Breast epithelium (tissue), 4 donors: ENCODE data around the gene XPO6. TPM values are rescaled to one million over a fixed set of nuclear protein-coding genes. Genes with fewer than 3 reads are reported as not detected.
"Not testable (repeated sequence)": the region's sequence is repeated elsewhere in the genome, so short reads cannot be mapped to it uniquely, and the experiment has no call there.

Experiments
- DNase-seq, 2 donors: peaks; one replicate each; pipeline ENCODE4 v3.0.0-alpha.2; 2019; ENCODE audit warnings: low spot score in 2 of 2
- H3K27ac ChIP-seq, 2 donors: fragments of 200-600 bp; sonication (generic) in 1 of 2; one replicate each; pipeline ENCODE4 v1.5.1; 2016 to 2019; ENCODE audit warnings: mild to moderate bottlenecking in 1 of 2
- H3K27me3 ChIP-seq, 2 donors: fragments of 200-600 bp; sonication (generic) in 1 of 2; one replicate each; pipeline versions ENCODE4 v1.5.1 to v1.6.0; 2017 to 2019; ENCODE audit warnings: control low read depth in 1 of 2, mild to moderate bottlenecking in 1 of 2
- H3K36me3 ChIP-seq: fragments of 200-600 bp; one replicate; pipeline ENCODE4 v1.5.1; 2019
- H3K4me1 ChIP-seq, 2 donors: fragments of 200-600 bp; sonication (generic); one replicate each; pipeline ENCODE4 v1.5.1; 2016 to 2019; ENCODE audit warnings: control low read depth in 1 of 2
- H3K4me3 ChIP-seq, 3 donors: fragments of 200-600 bp; sonication (generic); 1 replicate in 2 of 3; 2 replicates in 1 of 3; pipeline ENCODE4 v1.5.1; 2016 to 2019; ENCODE audit warnings: mild to moderate bottlenecking in 3 of 3, moderate library complexity in 2 of 3
- H3K9me3 ChIP-seq, 2 donors: fragments of 200-600 bp; sonication (generic) in 1 of 2; one replicate each; pipeline ENCODE4 v1.5.1; 2016 to 2019; ENCODE audit warnings: control low read depth in 1 of 2
- CTCF ChIP-seq, 3 donors: fragments of 450-650 bp; IDR thresholded peaks; one replicate each; pipeline ENCODE4 v1.5.1; 2016 to 2017; ENCODE audit warnings: antibody characterized with exemption in 3 of 3, mild to moderate bottlenecking in 3 of 3, moderate library complexity in 3 of 3
- POLR2A ChIP-seq: fragments of 450-650 bp; IDR thresholded peaks from one replicate; pipeline ENCODE4 v1.6.1; 2016; ENCODE audit warnings: antibody characterized with exemption, mild to moderate bottlenecking, moderate library complexity
- POLR2AphosphoS5 ChIP-seq, 3 donors: sonication (generic); formaldehyde crosslinking; IDR thresholded peaks; one replicate each; pipeline ENCODE4 v1.6.1; 2017; ENCODE audit warnings: antibody characterized with exemption in 3 of 3
- intact Hi-C: fragments of 100-400 bp; cut with DNase I; formaldehyde crosslinking; loops from one replicate; pipeline ENCODE4 v1.15.1; 2023; ENCODE audit warnings: low total_unique reads
- total RNA-seq, 3 donors: library from RNA; depleted of rRNA; stranded (reverse); fragments of >200 nt; gene quantifications; one replicate each; pipeline ENCODE4 v1.1.0, GENCODE V29; 2016

Gene XPO6
- total RNA-seq, 3 donors from 2014 or later: 66.4 to 84.6 (median 67.4) TPM

- Histone ChIP-seq H3K4me3 (no peak overlapping the region), H3K27me3 (no peaks in the 10 kb centered on the region)
- intact Hi-C loops: no loop called here
These were observed 26.1 kb upstream of the XPO6 start for GRCh38 chr16:28237754-28238357.

GRCh38 chr16:28231763-28232162 lies 20.0 kb upstream of the XPO6 start:
- no peak overlapping the region for H3K27ac ChIP-seq
- H3K4me3 ChIP-seq: no peak overlapping the region
- DNase-seq: no peak
- no peaks in the 10 kb centered on the region for H3K9me3 ChIP-seq
- no peak for TF ChIP-seq POLR2AphosphoS5 (IDR thresholded peaks at IDR 0.05)
- TF ChIP-seq CTCF (IDR thresholded peaks at IDR 0.05): no peak
- no peak for TF ChIP-seq POLR2A
- H3K27me3 ChIP-seq: no peaks in the 10 kb centered on the region
- intact Hi-C loops: no loop called here
- no peaks in the 10 kb centered on the region for H3K36me3 ChIP-seq
- no peaks in the 10 kb centered on the region for H3K4me1 ChIP-seq

More at GRCh38 chr16:28237754-28238357, 26.1 kb upstream of the XPO6 start:
- Histone ChIP-seq H3K27ac (no peak overlapping the region), H3K36me3 (no peaks in the 10 kb centered on the region), H3K4me1 (no peaks in the 10 kb centered on the region), H3K9me3 (peaks cover 3% of the 10 kb centered on the region in 2 donors)
- no peak for TF ChIP-seq POLR2A
- TF ChIP-seq CTCF (IDR thresholded peaks at IDR 0.05): no peak
- no peak for TF ChIP-seq POLR2AphosphoS5 (IDR thresholded peaks at IDR 0.05)
- DNase-seq: no peak

GRCh38 chr16:28223909-28224308 lies 12.1 kb upstream of the XPO6 start:
- H3K27me3 ChIP-seq, H3K27ac ChIP-seq, H3K4me1 ChIP-seq, H3K4me3 ChIP-seq, H3K36me3 ChIP-seq, DNase-seq, H3K9me3 ChIP-seq, intact Hi-C loops: not testable (repeated sequence)

- H3K36me3 ChIP-seq, H3K27me3 ChIP-seq, H3K4me3 ChIP-seq, DNase-seq, H3K27ac ChIP-seq, intact Hi-C loops, H3K9me3 ChIP-seq, H3K4me1 ChIP-seq: not testable (repeated sequence)
These were observed 8.0 kb upstream of the XPO6 start for GRCh38 chr16:28219777-28220176.

GRCh38 chr16:28219282-28219681 lies 7.5 kb upstream of the XPO6 start:
- H3K27me3 ChIP-seq: no peaks in the 10 kb centered on the region
- H3K36me3 ChIP-seq: no peaks in the 10 kb centered on the region
- TF ChIP-seq CTCF (IDR thresholded peaks at IDR 0.05) (no peak), POLR2A (no peak), POLR2AphosphoS5 (IDR thresholded peaks at IDR 0.05) (no peak)
- intact Hi-C loops: no loop called here
- no peaks in the 10 kb centered on the region for H3K9me3 ChIP-seq
- DNase-seq: no peak
- H3K4me1 ChIP-seq: no peaks in the 10 kb centered on the region
- no peak overlapping the region for H3K4me3 ChIP-seq
- H3K27ac ChIP-seq: no peak overlapping the region

- H3K4me3 ChIP-seq: no peak overlapping the region
- H3K4me1 ChIP-seq: no peaks in the 10 kb centered on the region
- no peak overlapping the region for H3K27ac ChIP-seq
- no peak for DNase-seq
- no peaks in the 10 kb centered on the region for H3K36me3 ChIP-seq
- intact Hi-C loops: no loop called here
- H3K9me3 ChIP-seq: no peaks in the 10 kb centered on the region
- no peaks in the 10 kb centered on the region for H3K27me3 ChIP-seq
- no peak for TF ChIP-seq CTCF (IDR thresholded peaks at IDR 0.05)
- no peak for TF ChIP-seq POLR2AphosphoS5 (IDR thresholded peaks at IDR 0.05)
- TF ChIP-seq POLR2A: no peak
These were observed 6.3 kb upstream of the XPO6 start for GRCh38 chr16:28218109-28218508.
